ENCODE measurements around the gene AXL. TPM values are rescaled to one million over a fixed set of nuclear protein-coding genes. Genes with fewer than 3 reads are reported as not detected.
A peak's percentile ranks its signal among the peaks of the same experiment; 100 is the strongest.

Gene AXL
- total and polyA plus RNA-seq, 5 donors = 12.3 to 43.6 (median 37.8) TPM

- under 1% methylated on average over 47 of the region's 47 CpGs for WGBS
- DNase-seq (peak; percentile 88 to 96 (median 95)), ATAC-seq (peak; percentile 85 to 88)
- no peaks in the 10 kb centered on the region for H3K9me3 ChIP-seq (ENCODE audit: control insufficient read depth, low read length)
- H3K4me3 ChIP-seq (ENCODE audit: low read length) = peak within 1 kb of the TSS; percentile 92
- H3K27ac ChIP-seq (ENCODE audit: low read length) = peak within 1 kb of the TSS; percentile 90
- intact Hi-C loops (cut with DNase I) = no loop called here
- H3K27me3 ChIP-seq (ENCODE audit: control insufficient read depth, insufficient read depth) = no peaks in the 10 kb centered on the region
- peaks cover 8% of the 10 kb centered on the region for H3K4me1 ChIP-seq (ENCODE audit: control insufficient read depth, insufficient read depth, low read length)
Measured at GRCh38 chr19:41310033-41310831, 91.2 kb downstream of the AXL start, which contains the start of gene CCDC97. Gene CCDC97, plus strand, starts transcription at chr19:41310172. Its CDS starts 139 bp downstream, at chr19:41310311.

- no peaks in the 10 kb centered on the region for H3K27me3 ChIP-seq (ENCODE audit: control insufficient read depth, insufficient read depth)
- intact Hi-C loops (cut with DNase I) = no loop called here
- peaks cover 8% of the 10 kb centered on the region for H3K4me1 ChIP-seq (ENCODE audit: control insufficient read depth, insufficient read depth, low read length)
- WGBS = 59% methylated on average over 5 of the region's 5 CpGs
- H3K27ac ChIP-seq (ENCODE audit: low read length) = no peak overlapping the region
- no peak for ATAC-seq
- peak overlapping the region; percentile 92 for H3K4me3 ChIP-seq (ENCODE audit: low read length)
- no peaks in the 10 kb centered on the region for H3K9me3 ChIP-seq (ENCODE audit: control insufficient read depth, low read length)
- no peak for DNase-seq
Measured at GRCh38 chr19:41311072-41311471, 92.0 kb downstream of the AXL start.

Other genes with a start within 250 kb of the AXL start
- gene CYP2B6, start 227.9 kb upstream of the AXL start, total RNA-seq = not detected
- gene CYP2B6, start 227.9 kb upstream of the AXL start, polyA plus RNA-seq = not detected
- not detected for gene CYP2A13, start 130.8 kb upstream of the AXL start, total RNA-seq
- gene CYP2A13, start 130.8 kb upstream of the AXL start, polyA plus RNA-seq = not detected
- gene CYP2F1, start 104.8 kb upstream of the AXL start, total RNA-seq = not detected
- not detected for gene CYP2F1, start 104.8 kb upstream of the AXL start, polyA plus RNA-seq
- gene CYP2S1, start 26.0 kb upstream of the AXL start, total RNA-seq = 1 to 10 TPM; 1.1 to 1.7 (median 1.2) TPM
- 0.14 TPM for gene CYP2S1, start 26.0 kb upstream of the AXL start, polyA plus RNA-seq
- gene HNRNPUL1, start 45.1 kb downstream of the AXL start, total RNA-seq = 100 to 1,000 TPM; 134 to 152 (median 141) TPM
- 89.4 TPM for gene HNRNPUL1, start 45.1 kb downstream of the AXL start, polyA plus RNA-seq
- 10 to 100 TPM; 17.9 to 22.2 (median 18.9) TPM for gene CCDC97, start 90.9 kb downstream of the AXL start, total RNA-seq
- 12.2 TPM for gene CCDC97, start 90.9 kb downstream of the AXL start, polyA plus RNA-seq
- gene TGFB1, start 134.7 kb downstream of the AXL start, total RNA-seq = 10 to 100 TPM; 27.0 to 39.3 (median 33.3) TPM
- gene TGFB1, start 134.7 kb downstream of the AXL start, polyA plus RNA-seq = 23.9 TPM
- 1 to 10 TPM; 3.3 to 3.8 (median 3.5) TPM for gene B9D2, start 144.9 kb downstream of the AXL start, total RNA-seq
- gene B9D2, start 144.9 kb downstream of the AXL start, polyA plus RNA-seq = 5.1 TPM
- gene TMEM91, start 157.3 kb downstream of the AXL start, total RNA-seq = 1 to 10 TPM; 4.6 to 6.7 (median 5.8) TPM
- gene TMEM91, start 157.3 kb downstream of the AXL start, polyA plus RNA-seq = 8.5 TPM
- 10 to 100 TPM in 2 of 4 donors, 1 to 10 TPM in 2; 8.6 to 12.6 (median 10.8) TPM for gene EXOSC5, start 178.1 kb downstream of the AXL start, total RNA-seq
- 12.2 TPM for gene EXOSC5, start 178.1 kb downstream of the AXL start, polyA plus RNA-seq
- gene BCKDHA, start 178.6 kb downstream of the AXL start, total RNA-seq = 10 to 100 TPM; 21.0 to 36.1 (median 33.0) TPM
- gene BCKDHA, start 178.6 kb downstream of the AXL start, polyA plus RNA-seq = 50.4 TPM
- 1 to 10 TPM; 2.0 to 3.6 (median 3.1) TPM for gene B3GNT8, start 208.2 kb downstream of the AXL start, total RNA-seq
- gene B3GNT8, start 208.2 kb downstream of the AXL start, polyA plus RNA-seq = 3.4 TPM
- gene DMAC2, start 220.7 kb downstream of the AXL start, total RNA-seq = 10 to 100 TPM; 52.6 to 86.8 (median 77.5) TPM
- gene DMAC2, start 220.7 kb downstream of the AXL start, polyA plus RNA-seq = 84.9 TPM
- gene ERICH4, start 223.9 kb downstream of the AXL start, total RNA-seq = not detected
- not detected for gene ERICH4, start 223.9 kb downstream of the AXL start, polyA plus RNA-seq